Measurements from ENCODE around the gene EPYC. TPM values are rescaled to one million over a fixed set of nuclear protein-coding genes. Genes with fewer than 3 reads are reported as not detected.

Gene EPYC
- total RNA-seq, 1 donor from 2014 or later, result not detected

DNA sequence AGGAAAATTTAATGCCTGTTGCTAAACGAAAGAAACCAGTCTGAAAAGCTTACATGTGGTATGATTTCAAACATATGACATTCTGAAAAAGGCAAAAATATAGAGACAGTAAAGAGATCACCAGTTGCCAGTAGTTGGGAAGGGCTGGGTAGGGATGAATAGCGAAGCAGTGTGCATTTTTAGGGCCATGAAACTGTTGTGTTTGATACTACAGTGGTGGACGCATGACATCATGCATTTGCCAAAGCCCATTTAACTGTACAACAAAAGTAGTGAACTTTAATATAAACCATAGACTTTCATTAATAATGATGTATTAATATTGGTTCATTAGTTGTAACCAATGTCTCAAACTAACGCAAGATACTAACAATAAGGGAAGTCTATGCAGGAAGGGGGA is 14.7 kb upstream of the EPYC start:
- Mint-ChIP-seq H3K36me3 (peaks cover 11% of the 10 kb centered on the region), H3K27ac (no peak overlapping the region), H3K4me3 (no peak overlapping the region), H3K9me3 (peaks cover 18% of the 10 kb centered on the region), H3K27me3 (ENCODE audit: low read depth) (no peaks in the 10 kb centered on the region), H3K4me1 (peaks cover 4% of the 10 kb centered on the region)
- TF ChIP-seq, protein P1, sequence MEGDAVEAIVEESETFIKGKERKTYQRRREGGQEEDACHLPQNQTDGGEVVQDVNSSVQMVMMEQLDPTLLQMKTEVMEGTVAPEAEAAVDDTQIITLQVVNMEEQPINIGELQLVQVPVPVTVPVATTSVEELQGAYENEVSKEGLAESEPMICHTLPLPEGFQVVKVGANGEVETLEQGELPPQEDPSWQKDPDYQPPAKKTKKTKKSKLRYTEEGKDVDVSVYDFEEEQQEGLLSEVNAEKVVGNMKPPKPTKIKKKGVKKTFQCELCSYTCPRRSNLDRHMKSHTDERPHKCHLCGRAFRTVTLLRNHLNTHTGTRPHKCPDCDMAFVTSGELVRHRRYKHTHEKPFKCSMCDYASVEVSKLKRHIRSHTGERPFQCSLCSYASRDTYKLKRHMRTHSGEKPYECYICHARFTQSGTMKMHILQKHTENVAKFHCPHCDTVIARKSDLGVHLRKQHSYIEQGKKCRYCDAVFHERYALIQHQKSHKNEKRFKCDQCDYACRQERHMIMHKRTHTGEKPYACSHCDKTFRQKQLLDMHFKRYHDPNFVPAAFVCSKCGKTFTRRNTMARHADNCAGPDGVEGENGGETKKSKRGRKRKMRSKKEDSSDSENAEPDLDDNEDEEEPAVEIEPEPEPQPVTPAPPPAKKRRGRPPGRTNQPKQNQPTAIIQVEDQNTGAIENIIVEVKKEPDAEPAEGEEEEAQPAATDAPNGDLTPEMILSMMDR (IDR thresholded peaks at IDR 0.05; ENCODE audit: unreplicated experiment), result no peak
- DNase-seq (ENCODE audit: low spot score in 2 of 2, unreplicated experiment in 2 of 2), result no peak

DNA sequence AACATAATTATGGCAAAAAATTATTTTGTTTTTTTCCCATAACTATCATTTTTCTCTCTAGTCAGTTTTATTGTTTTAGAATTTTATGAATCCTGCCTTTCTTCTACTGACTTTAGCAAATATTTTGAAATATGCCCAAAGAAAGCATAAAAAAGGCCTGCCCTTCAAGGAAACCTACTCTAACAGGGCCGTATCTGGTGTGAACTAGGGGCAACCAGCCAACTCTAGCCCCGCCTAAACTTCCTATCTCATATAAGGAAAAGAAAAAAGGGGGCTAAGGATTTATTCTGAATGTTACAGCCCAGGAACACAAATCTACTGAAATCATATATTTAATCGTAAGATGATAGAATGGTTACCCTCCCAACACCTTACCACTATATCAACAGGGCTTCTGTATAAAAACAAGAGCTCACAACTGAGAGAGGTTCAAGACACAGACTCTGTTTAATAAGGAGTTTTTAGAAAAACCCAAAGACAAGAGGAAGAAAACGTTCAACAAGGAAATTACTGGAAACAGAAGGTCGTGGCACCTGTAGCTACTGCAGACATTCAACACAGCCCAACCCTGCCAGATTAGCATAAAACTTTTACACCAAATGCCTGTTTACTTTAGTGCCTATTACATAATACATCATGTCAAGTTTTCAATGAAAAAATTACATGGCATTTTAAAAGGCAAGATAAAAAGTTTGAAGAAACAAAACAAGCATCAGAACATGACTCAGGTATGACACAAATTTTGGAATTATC is 12.9 kb upstream of the EPYC start:
- no peak for DNase-seq (ENCODE audit: low spot score in 2 of 2, unreplicated experiment in 2 of 2)
- Mint-ChIP-seq H3K4me1 (peaks cover 4% of the 10 kb centered on the region), H3K27me3 (ENCODE audit: low read depth) (no peaks in the 10 kb centered on the region), H3K27ac (no peak overlapping the region), H3K4me3 (no peak overlapping the region), H3K36me3 (peaks cover 8% of the 10 kb centered on the region), H3K9me3 (peaks cover 23% of the 10 kb centered on the region)
- TF ChIP-seq, protein P1 (IDR thresholded peaks at IDR 0.05; ENCODE audit: unreplicated experiment), result no peak

DNA sequence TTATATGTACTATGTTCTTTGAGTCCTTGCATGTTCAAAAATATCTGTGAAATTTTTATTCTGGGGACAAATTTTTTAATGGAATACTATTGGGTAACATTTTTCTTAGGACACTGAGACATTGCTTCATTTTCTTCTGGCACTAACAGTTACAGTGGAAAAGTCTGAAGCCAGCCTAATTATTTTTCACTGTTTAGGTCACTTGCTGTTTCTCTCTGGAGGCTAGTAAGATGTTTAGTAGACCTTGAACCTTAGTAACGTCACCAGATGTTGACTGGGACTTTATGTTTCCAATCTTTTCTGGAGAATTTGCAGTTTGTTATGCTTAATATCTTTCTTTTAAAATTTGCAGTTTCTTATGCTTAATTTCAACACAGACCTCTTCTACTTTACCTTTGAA is 12.3 kb upstream of the EPYC start:
- Mint-ChIP-seq H3K27ac (no peak overlapping the region), H3K36me3 (peaks cover 8% of the 10 kb centered on the region), H3K4me3 (no peak overlapping the region), H3K9me3 (peaks cover 23% of the 10 kb centered on the region), H3K27me3 (ENCODE audit: low read depth) (no peaks in the 10 kb centered on the region), H3K4me1 (peaks cover 4% of the 10 kb centered on the region)
- TF ChIP-seq, protein P1 (IDR thresholded peaks at IDR 0.05; ENCODE audit: unreplicated experiment), result no peak
- DNase-seq (ENCODE audit: low spot score in 2 of 2, unreplicated experiment in 2 of 2), result no peak

DNA sequence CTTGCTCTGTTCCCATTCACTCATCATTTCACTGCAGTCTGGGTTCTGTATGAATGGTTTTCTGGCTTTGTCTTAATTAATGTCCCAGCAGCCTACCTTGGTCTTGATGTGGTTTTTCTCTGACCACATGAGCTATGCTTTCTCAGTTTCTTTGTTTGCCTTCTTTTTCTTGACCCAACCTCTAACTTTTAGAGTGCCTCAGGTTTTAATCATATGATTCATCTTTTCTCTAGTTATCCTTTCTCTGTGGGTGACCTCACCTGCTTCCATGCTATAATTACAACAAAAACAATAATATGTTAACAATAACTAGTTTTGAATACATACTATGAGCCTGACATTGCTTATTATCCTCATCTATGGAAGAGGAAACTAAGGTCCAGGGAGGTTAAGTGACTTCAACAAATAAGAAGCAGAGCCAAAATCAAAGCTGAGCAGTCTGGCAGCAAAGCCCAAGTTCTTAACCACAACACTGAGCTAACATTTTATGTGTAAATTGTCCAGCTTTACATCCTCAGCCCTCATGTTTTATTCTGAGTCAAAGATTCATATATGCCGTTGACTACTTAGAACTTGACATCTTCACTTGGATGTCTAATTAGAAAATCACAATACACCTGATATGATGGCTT is 4.7 kb upstream of the EPYC start:
- TF ChIP-seq, protein P1 (IDR thresholded peaks at IDR 0.05; ENCODE audit: unreplicated experiment), result no peak
- H3K4me3 Mint-ChIP-seq, result no peak overlapping the region
- H3K9me3 Mint-ChIP-seq, result peaks cover 18% of the 10 kb centered on the region
- no peaks in the 10 kb centered on the region for H3K36me3 Mint-ChIP-seq
- H3K27ac Mint-ChIP-seq, result no peak overlapping the region
- no peaks in the 10 kb centered on the region for H3K4me1 Mint-ChIP-seq
- no peaks in the 10 kb centered on the region for H3K27me3 Mint-ChIP-seq (ENCODE audit: low read depth)
- DNase-seq (ENCODE audit: low spot score in 2 of 2, unreplicated experiment in 2 of 2), result no peak

DNA sequence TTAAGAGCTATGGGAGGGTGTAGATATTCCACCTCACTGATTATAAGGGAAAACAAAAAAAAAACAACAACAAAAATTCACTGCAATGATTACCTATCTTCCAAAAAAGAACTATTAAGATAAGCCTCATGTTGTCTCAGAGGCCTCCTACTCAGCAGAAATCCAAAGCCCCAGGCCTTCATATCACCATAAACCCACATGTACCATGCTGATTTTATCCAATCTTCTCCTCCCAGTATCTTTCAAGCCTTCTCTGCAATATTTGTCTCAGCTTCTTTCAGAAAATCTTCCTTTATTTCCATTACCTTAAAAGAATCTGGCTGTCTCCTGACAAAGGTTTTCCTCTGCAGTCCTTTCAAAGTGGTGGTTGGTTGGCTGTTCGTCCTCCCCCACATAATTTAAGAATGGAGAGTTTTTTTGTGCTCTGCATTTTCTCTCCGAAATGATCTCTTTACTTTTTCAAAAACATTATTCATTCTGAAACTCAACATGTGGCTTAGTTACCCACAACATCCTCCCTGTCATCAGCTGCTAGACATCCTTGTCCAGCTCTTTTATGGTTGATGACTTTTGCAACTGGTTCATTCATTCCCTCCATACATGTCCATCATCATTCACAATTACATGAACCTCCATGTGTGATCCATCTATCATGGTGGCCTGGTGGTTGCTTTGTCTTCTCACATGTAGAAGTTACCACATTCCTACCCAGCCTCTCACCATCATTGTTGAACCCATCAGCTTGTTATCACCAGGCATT is 2.9 kb upstream of the EPYC start:
- DNase-seq (ENCODE audit: low spot score in 2 of 2, unreplicated experiment in 2 of 2), result no peak
- TF ChIP-seq, protein P1 (IDR thresholded peaks at IDR 0.05; ENCODE audit: unreplicated experiment), result no peak
- no peak overlapping the region for H3K27ac Mint-ChIP-seq
- no peaks in the 10 kb centered on the region for H3K4me1 Mint-ChIP-seq
- no peaks in the 10 kb centered on the region for H3K36me3 Mint-ChIP-seq
- H3K27me3 Mint-ChIP-seq (ENCODE audit: low read depth), result no peaks in the 10 kb centered on the region
- H3K4me3 Mint-ChIP-seq, result no peak overlapping the region
- H3K9me3 Mint-ChIP-seq, result peaks cover 7% of the 10 kb centered on the region
